HG03103 (cell line): ENCODE measurements around the gene OARD1.
"Not testable (repeated sequence)": the region's sequence is repeated elsewhere in the genome, so short reads cannot be mapped to it uniquely, and the experiment has no call there.

Experiments used
- ATAC-seq: cut with Tn5 transposase; IDR thresholded peaks from one replicate; pipeline ENCODE4 v1.9.1; 2021; ENCODE audit warnings: low read depth; ENCODE audit not compliant: unreplicated experiment

OARD1 gene

DNA sequence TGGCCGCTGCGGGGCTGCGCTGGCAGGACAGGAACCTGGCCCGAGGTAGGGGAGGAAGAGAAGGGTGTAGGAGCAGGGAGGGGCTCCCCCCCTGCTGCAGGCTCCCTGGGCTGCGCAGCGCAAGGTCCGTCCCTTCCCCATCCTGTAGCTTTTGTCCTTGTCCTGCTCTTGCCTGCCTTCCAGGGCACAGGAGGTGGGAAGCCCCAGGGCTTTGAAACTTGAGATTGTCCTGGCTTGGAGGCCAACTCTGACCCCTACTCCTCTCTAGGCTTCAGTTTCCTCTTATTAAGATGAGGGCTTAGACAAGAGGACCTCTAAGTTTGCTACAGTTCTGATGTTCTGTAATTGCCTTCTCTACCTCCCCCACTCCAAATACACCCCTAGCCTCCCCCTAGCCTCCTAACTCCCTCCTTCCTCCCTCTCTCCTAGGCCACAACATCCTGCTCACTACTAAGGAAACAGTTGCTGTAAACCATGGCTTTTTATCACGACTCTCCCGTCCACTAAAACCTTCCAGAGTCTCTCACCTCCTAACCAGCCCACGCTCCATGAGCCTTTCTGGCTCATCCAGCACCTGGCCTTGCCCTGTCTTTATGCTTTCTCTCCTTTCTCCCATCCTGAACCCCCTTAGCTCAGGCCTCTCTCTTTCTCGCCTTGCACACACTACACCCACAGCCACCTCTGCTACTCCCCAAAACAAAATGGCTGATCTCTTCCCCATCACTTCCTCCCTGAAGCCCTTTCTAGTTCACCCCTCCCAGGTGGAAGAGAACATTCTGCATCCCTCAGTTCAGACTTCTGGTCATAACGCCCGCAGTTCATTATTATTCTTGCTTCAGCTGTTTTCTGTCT lies 43.4 kb downstream of the OARD1 start:
- ATAC-seq: peak; percentile 38

DNA sequence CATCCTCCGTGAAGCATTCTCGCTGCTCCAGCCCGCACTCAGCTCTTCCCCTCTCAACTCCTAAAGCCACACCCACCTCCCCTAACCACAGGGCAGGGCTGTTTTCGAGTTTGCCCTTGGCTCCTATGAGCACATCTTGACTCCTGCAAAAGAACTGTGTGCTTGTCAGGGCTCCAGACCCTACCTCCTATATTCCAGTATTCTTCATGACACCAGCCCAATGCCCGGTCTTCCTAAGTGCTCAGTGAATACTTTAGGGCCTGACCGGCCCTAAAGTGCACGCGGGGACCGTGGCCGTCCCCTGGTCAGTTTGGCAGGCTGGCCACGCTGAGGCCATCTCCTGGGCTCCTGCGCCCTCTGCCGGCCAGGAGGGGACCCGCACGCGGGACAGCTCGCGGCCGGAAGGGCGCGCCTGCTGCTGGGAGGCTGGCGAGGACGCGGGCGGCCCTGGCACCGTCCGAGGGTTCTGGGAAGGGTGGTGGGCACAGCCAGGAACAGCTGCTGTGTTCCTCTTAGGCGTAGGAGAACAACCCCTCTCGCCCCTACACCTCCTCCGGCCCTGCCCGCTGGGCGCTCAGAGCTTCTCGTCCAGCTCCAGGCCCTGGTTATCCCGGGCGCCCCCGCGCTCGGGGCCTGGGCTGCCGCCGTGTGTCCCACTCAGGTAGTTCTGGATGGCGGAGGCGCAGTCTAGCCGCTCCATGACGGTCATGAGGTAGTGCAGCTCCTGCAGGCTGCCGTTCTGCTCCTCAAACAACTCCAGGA lies 44.2 kb downstream of the OARD1 start:
- ATAC-seq: peak; percentile 74

DNA sequence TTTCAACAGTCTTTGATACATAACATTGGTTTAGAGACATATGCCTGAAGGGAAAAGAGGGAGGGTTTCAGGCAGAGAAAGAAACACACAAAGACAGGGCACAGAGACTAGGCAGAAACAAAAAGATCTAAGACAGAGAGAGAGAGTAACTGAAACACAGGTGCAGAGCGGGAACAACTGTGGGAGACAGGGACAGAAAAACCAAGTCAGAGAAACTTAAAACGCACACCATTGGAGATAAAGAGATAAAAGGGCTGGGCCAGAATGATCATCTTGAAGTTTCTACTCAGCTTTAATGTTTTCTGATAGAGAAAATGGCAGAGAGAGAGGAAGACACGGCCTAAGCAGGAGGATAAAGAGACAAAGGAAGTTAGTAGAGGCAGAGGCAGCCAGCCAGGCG lies 44.9 kb downstream of the OARD1 start:
- no peak for ATAC-seq

DNA sequence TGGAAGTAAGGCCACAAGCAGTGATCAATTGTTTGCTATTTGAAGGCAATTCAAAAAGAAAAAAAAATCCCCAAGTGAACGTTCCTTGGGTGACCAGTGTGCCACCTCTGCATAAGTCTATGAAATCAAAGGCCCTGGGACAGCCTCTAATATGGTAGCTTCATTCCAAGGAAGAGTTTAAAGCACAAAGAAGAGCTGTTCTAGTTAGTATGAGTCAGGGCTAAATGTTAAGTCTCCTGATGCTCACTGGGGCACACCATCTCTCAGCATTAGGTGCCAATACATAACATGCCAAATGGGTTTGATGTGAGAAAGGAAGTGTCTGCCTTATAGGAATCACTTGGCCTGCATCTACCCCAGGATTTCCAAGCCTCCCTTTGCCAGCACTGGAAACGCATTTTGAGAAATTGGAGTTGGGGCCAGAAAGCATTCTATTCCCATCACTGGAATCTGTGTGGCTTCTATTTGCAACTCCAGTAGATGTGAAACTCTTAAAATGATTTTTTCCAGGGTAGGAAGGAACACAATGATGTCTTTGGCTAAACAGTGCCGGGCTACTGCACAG lies 46.1 kb downstream of the OARD1 start:
- no peak for ATAC-seq

DNA sequence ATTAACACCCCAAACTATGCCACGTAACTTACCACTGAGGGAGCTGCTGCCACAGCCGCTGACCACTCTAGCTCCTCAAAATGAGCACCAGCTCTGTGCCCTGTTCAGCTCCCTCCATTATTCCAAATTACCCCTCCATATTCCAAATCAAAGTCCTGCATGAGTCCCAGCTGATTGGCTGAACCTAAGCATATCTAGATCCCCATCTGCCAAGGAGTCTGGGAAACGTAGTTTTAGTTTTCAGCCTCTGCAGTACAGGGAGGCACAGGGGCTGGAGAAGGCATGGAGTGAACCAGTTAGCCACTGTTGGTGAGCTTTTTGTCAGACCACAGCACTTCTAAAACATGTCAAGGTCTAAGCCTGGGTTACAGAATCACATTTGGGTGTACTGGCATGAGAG lies 49.0 kb downstream of the OARD1 start:
- ATAC-seq: no peak

DNA sequence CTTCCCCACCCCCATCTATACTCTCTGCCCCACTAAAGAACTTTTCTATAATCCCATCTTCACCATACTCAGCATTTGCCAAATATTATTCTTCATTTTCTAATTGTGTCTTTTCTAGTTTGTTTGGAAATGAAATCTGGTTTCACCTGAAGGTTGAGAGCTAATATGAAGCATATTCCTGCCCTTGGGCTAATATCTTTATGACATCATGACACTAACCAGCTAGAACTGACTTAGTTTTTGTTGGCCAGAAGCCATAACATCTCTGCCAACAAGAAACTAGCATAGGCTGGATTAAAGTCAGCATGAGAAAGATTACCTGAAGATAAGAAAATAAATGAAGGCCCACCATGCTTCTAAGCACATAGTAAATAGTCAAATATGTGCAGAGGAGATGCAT lies 49.9 kb downstream of the OARD1 start:
- no peak for ATAC-seq

DNA sequence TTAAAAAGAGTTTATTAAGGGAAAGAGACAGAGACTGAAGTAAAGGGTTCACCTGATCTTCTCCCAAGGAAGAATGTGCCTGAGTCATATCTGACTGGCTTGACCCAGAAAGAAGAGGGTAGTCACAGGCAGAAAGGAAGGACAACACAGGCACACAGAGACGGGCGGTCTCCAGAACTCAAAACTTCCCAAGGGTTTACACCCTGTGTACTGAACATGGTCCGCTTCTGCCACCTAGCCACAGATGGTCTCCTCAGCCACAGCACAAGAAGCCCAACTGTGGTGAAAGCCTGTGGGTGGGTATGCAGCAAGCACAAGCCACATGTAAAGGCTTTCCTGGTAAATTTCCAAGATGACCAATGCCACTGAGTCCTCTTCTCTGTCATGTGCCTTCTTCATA lies 50.3 kb downstream of the OARD1 start:
- ATAC-seq: no peak

DNA sequence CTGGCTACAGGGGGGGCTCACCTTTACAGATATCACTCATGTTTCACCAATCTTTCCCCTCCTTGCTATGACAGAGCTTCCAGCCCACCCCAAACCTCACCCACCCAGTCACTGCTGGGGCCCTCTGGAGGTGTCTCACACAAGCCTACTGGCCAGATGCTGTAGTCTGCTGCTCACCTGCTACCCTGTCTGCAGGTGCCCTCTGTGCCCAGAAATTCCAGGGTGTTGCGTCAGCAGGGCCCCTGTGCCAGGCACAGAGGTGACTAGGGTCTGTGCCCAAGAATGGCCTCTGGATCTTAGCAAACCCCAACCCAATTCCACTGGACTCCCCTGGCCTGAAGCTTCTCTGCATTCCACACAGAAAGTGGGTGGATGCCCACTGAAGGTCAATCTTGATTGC lies 54.5 kb downstream of the OARD1 start:
- ATAC-seq: no peak

DNA sequence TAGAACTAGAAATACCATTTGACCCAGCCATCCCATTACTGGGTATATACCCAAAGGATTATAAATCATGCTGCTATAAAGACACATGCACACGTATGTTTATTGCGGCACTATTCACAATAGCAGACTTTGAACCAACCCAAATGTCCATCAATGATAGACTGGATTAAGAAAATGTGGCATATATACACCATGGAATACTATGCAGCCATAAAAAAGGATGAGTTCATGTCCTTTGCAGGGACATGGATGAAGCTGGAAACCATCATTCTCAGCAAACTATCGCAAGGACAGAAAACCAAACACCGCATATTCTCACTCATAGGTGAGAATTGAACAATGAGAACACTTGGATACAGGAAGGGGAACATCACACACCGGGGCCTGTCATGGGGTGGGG lies 56.3 kb downstream of the OARD1 start:
- not testable (repeated sequence) for ATAC-seq

DNA sequence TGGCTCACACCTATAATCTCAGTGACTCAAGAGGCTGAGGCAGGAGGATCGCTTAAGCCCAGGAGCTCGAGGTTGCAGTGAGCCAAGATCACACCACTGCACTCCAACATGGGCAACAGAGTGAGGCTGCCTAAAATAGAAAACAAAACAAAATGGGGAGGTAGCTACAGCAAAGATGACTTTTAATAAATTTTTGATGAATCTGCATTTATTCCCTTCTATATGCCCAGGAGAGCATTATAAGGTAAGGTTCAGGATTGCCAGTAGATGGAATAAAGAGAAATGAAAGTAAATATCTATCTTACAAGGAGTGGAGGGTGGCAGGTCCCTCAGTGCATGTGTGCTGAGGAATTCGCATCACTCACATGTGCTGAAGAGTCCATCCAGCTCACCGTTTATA lies 57.4 kb downstream of the OARD1 start:
- no peak for ATAC-seq
